ENCODE measurements around the gene BEGAIN.

DNA sequence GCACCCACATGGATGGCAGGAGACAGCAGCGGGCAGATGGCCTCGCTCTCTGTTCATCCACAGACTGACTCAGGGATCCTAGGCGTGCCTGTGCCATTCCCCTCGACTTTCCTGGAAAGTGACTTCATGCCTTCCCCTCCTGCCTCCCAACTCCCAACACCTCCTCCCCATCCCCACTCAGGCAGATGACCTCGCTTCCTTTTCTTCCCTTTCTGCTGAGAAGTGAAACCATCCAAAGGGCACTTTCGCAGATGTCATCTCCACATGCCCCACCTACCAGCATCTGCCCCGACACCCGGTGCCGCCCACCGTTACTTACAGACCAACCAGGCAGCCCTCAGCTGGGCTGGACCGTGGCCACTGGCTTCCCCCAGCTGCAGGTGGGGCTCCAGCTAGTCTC is 29.6 kb downstream of the BEGAIN start:
- TF ChIP-seq, protein P1, sequence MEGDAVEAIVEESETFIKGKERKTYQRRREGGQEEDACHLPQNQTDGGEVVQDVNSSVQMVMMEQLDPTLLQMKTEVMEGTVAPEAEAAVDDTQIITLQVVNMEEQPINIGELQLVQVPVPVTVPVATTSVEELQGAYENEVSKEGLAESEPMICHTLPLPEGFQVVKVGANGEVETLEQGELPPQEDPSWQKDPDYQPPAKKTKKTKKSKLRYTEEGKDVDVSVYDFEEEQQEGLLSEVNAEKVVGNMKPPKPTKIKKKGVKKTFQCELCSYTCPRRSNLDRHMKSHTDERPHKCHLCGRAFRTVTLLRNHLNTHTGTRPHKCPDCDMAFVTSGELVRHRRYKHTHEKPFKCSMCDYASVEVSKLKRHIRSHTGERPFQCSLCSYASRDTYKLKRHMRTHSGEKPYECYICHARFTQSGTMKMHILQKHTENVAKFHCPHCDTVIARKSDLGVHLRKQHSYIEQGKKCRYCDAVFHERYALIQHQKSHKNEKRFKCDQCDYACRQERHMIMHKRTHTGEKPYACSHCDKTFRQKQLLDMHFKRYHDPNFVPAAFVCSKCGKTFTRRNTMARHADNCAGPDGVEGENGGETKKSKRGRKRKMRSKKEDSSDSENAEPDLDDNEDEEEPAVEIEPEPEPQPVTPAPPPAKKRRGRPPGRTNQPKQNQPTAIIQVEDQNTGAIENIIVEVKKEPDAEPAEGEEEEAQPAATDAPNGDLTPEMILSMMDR (IDR thresholded peaks at IDR 0.05; ENCODE audit: poor library complexity, severe bottlenecking): no peak
- TF ChIP-seq POLR2AphosphoS5 (IDR thresholded peaks at IDR 0.05) (no peak), RAD21 (conservative IDR thresholded peaks at IDR 0.05) (no peak), SMC3 (conservative IDR thresholded peaks at IDR 0.05; ENCODE audit: poor library complexity) (no peak)
- TF ChIP-seq, protein P2, sequence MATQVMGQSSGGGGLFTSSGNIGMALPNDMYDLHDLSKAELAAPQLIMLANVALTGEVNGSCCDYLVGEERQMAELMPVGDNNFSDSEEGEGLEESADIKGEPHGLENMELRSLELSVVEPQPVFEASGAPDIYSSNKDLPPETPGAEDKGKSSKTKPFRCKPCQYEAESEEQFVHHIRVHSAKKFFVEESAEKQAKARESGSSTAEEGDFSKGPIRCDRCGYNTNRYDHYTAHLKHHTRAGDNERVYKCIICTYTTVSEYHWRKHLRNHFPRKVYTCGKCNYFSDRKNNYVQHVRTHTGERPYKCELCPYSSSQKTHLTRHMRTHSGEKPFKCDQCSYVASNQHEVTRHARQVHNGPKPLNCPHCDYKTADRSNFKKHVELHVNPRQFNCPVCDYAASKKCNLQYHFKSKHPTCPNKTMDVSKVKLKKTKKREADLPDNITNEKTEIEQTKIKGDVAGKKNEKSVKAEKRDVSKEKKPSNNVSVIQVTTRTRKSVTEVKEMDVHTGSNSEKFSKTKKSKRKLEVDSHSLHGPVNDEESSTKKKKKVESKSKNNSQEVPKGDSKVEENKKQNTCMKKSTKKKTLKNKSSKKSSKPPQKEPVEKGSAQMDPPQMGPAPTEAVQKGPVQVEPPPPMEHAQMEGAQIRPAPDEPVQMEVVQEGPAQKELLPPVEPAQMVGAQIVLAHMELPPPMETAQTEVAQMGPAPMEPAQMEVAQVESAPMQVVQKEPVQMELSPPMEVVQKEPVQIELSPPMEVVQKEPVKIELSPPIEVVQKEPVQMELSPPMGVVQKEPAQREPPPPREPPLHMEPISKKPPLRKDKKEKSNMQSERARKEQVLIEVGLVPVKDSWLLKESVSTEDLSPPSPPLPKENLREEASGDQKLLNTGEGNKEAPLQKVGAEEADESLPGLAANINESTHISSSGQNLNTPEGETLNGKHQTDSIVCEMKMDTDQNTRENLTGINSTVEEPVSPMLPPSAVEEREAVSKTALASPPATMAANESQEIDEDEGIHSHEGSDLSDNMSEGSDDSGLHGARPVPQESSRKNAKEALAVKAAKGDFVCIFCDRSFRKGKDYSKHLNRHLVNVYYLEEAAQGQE (IDR thresholded peaks at IDR 0.05; ENCODE audit: borderline replicate concordance): no peak
